A549 (cell line): ENCODE data around the gene ZNRD2.

Experiments
- CEBPB ChIP-seq, 2 experiments: fragments of >200 bp in 1 of 2; sonication (Bioruptor Twin) in 1 of 2; formaldehyde crosslinking in 1 of 2; IDR thresholded peaks; 2 replicates each; pipeline ENCODE4 v1.6.1; 2012 to 2016
- ESRRA ChIP-seq: fragments of 150-350 bp; IDR thresholded peaks from 2 replicates; pipeline ENCODE4 v1.6.1; 2014; ENCODE audit warnings: mild to moderate bottlenecking, low read length, borderline replicate concordance
- KDM1A ChIP-seq: fragments of 200-600 bp; sonication (generic); IDR thresholded peaks from 2 replicates; pipeline ENCODE4 v1.6.1; 2016; ENCODE audit warnings: low read depth, mild to moderate bottlenecking
- KDM5A ChIP-seq: fragments of 200-600 bp; sonication (generic); IDR thresholded peaks from 2 replicates; pipeline ENCODE4 v1.6.1; 2016; ENCODE audit warnings: antibody characterized with exemption, mild to moderate bottlenecking
- NR3C1 ChIP-seq: fragments of >200 bp; sonication (Bioruptor Twin); formaldehyde crosslinking; IDR thresholded peaks from 3 replicates; pipeline ENCODE4 v1.6.1; 2017
- POLR2A ChIP-seq: IDR thresholded peaks from 2 replicates; pipeline ENCODE4 v1.6.1; 2012; ENCODE audit warnings: mild to moderate bottlenecking, low read length
- RAD21 ChIP-seq, 2 experiments: fragments of >200 bp in 1 of 2; sonication (Bioruptor Twin) in 1 of 2; formaldehyde crosslinking in 1 of 2; IDR thresholded peaks in 1 of 2; conservative IDR thresholded peaks in 1 of 2; 2 replicates in 1 of 2; 3 replicates in 1 of 2; pipeline ENCODE4 v1.6.1; 2012 to 2018; ENCODE audit warnings: inconsistent platforms in 1 of 2
- SMC3 ChIP-seq: fragments of >200 bp; sonication (Bioruptor Twin); formaldehyde crosslinking; IDR thresholded peaks from 3 replicates; pipeline ENCODE4 v1.6.1; 2018; ENCODE audit warnings: inconsistent platforms
- TP53 ChIP-seq: fragments of 250-450 bp; sonication (Bioruptor Pico); IDR thresholded peaks from 2 replicates; pipeline ENCODE4 v1.5.0; 2021; ENCODE audit warnings: mild to moderate bottlenecking, moderate library complexity
- ZSCAN20 ChIP-seq: fragments of 250-450 bp; sonication (Bioruptor Pico); IDR thresholded peaks from 2 replicates; pipeline ENCODE4 v1.8.0; 2022; ENCODE audit warnings: mild to moderate bottlenecking, moderate library complexity
- TF ChIP-seq, protein P1 (sequence below): fragments of 200-600 bp; sonication (generic); IDR thresholded peaks from 2 replicates; pipeline ENCODE4 v1.6.1; 2016; ENCODE audit warnings: antibody characterized with exemption, mild to moderate bottlenecking, moderate library complexity
- TF ChIP-seq, protein P2 (sequence below): fragments of >200 bp; sonication (Bioruptor Twin); formaldehyde crosslinking; IDR thresholded peaks from 3 replicates; pipeline ENCODE4 v1.5.1; 2016
- TF ChIP-seq, protein P3 (sequence below): fragments of >200 bp; sonication (Bioruptor Twin); formaldehyde crosslinking; IDR thresholded peaks from 3 replicates; pipeline ENCODE4 v1.6.1; 2016

DNA sequence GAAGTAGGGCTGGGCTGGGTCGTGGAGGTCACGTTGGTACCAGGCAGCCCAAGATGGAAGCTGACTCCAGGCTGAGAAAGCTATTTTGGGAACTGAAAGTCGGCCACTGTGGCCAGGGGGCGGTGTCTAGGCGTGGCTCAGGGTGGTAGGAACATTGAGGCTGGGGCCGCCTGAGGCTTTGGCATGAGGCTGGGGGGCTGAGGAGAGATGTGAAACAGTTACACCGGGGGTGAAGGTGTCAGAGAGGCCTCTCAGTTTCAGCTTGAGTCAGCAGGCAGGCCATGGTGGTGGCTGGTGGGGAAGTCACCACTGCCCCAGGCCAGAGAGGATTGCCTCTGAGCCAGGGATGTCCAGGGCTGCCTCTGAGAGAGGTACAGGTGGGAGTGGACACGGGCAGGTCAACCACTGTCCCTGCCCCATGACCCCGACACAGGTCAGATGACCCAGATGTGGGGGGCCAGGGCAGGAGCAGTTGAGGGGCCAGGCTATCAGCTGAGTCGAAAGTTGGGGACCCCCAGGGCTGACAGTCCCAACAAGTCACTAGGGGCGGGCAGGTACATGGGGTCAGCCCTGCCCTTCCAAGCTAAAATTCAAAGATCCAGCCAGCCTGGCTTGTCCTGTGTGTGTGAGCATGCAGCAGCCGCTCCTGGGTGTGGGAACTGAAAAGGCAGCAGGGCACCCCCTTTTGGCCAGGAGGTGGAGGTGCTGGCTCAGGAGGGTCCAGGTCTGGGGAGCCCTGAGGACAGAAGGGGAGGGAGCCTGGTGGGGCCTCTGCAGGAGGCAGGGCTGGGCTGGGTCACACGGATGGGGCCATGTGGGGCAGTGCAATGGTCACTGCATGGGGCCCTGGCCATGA lies 18.1 kb downstream of the ZNRD2 start:
- no peak for TF ChIP-seq TP53
- TF ChIP-seq, protein P1, sequence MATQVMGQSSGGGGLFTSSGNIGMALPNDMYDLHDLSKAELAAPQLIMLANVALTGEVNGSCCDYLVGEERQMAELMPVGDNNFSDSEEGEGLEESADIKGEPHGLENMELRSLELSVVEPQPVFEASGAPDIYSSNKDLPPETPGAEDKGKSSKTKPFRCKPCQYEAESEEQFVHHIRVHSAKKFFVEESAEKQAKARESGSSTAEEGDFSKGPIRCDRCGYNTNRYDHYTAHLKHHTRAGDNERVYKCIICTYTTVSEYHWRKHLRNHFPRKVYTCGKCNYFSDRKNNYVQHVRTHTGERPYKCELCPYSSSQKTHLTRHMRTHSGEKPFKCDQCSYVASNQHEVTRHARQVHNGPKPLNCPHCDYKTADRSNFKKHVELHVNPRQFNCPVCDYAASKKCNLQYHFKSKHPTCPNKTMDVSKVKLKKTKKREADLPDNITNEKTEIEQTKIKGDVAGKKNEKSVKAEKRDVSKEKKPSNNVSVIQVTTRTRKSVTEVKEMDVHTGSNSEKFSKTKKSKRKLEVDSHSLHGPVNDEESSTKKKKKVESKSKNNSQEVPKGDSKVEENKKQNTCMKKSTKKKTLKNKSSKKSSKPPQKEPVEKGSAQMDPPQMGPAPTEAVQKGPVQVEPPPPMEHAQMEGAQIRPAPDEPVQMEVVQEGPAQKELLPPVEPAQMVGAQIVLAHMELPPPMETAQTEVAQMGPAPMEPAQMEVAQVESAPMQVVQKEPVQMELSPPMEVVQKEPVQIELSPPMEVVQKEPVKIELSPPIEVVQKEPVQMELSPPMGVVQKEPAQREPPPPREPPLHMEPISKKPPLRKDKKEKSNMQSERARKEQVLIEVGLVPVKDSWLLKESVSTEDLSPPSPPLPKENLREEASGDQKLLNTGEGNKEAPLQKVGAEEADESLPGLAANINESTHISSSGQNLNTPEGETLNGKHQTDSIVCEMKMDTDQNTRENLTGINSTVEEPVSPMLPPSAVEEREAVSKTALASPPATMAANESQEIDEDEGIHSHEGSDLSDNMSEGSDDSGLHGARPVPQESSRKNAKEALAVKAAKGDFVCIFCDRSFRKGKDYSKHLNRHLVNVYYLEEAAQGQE: no peak
- peak; percentile 40; the same call in 2 of the 3 replicates for TF ChIP-seq SMC3
- TF ChIP-seq, protein P2, sequence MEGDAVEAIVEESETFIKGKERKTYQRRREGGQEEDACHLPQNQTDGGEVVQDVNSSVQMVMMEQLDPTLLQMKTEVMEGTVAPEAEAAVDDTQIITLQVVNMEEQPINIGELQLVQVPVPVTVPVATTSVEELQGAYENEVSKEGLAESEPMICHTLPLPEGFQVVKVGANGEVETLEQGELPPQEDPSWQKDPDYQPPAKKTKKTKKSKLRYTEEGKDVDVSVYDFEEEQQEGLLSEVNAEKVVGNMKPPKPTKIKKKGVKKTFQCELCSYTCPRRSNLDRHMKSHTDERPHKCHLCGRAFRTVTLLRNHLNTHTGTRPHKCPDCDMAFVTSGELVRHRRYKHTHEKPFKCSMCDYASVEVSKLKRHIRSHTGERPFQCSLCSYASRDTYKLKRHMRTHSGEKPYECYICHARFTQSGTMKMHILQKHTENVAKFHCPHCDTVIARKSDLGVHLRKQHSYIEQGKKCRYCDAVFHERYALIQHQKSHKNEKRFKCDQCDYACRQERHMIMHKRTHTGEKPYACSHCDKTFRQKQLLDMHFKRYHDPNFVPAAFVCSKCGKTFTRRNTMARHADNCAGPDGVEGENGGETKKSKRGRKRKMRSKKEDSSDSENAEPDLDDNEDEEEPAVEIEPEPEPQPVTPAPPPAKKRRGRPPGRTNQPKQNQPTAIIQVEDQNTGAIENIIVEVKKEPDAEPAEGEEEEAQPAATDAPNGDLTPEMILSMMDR: peak; percentile 50
- TF ChIP-seq CEBPB (IDR thresholded peaks at IDR 0.05): no peak
- TF ChIP-seq KDM1A: no peak
- TF ChIP-seq POLR2A: no peak
- no peak for TF ChIP-seq KDM5A
- peak; percentile 50 to 68 for TF ChIP-seq RAD21 (conservative IDR thresholded peaks at IDR 0.05 in 1 of 2, IDR thresholded peaks at IDR 0.05 in 1 of 2)
- no peak for TF ChIP-seq ESRRA
- TF ChIP-seq ZSCAN20: no peak
- TF ChIP-seq, protein P3, sequence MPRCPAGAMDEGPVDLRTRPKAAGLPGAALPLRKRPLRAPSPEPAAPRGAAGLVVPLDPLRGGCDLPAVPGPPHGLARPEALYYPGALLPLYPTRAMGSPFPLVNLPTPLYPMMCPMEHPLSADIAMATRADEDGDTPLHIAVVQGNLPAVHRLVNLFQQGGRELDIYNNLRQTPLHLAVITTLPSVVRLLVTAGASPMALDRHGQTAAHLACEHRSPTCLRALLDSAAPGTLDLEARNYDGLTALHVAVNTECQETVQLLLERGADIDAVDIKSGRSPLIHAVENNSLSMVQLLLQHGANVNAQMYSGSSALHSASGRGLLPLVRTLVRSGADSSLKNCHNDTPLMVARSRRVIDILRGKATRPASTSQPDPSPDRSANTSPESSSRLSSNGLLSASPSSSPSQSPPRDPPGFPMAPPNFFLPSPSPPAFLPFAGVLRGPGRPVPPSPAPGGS: no peak
- TF ChIP-seq NR3C1: no peak
